ENCODE data around the gene OR11H7. TPM values are rescaled to one million over a fixed set of nuclear protein-coding genes. Genes with fewer than 3 reads are reported as not detected.
"Not testable (repeated sequence)": the region's sequence is repeated elsewhere in the genome, so short reads cannot be mapped to it uniquely, and the experiment has no call there.

The OR11H7 gene
- total RNA-seq, 1 experiment from 2014 or later, result not detected

DNA sequence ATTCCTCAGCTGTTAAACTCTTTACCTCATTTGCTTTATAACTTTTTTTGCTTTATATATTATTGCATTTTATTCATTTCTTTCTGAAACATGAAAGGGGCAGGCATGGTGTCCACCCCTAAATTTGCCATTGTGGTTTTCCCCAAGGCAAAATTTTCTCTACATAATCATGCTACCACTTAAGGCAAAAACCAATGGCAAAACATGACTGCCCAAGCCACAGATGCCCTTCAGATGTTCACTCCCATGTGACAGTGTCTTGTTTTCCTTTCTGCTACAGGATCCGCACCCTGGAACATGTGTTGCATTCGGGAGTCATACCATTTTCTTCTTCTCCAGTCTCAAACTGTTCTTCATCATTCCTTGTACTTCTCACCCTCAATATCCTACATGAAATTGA lies 48.6 kb downstream of the OR11H7 start:
- no peak for DNase-seq (ENCODE audit: low read depth)

DNA sequence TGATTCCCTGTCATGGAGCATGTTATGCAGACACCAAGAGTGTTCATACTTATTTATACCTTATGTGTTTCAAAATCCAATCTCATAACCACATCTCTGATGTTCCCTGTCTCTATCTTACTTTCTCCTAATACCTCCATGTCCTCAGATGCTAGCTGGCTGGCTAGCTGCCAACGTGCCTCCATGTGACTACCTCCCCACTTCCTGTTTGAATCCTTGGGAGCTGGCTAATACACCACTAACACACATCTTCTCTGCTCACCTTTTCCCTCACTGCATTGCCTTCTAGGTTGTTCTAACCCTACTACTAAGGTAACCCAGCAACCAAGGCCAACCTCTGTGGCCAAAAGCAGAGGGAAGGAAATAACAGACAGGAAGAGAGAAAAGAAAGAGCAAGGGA lies 49.6 kb downstream of the OR11H7 start:
- DNase-seq (ENCODE audit: low read depth), result peak; percentile 73

DNA sequence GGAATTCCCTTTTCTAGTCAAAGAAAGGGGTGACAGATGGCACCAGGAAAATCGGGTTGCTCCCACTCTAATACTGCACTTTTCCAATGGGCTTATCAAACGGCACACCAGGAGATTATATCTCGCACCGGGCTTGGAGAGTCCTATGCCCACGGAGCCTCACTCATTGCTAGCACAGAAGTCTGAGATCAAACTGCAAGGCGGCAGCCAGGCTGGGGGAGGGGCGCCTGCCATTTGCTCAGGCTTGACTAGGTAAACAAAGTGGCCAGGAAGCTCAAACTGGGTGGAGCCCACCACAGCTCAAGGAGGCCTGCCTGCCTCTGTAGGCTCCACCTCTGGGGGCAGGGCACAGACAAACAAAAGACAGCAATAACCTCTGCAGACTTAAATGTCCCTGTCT lies 51.5 kb downstream of the OR11H7 start:
- DNase-seq (ENCODE audit: low read depth), result not testable (repeated sequence)

Other genes with a start within 250 kb of the OR11H7 start
- not detected in 2 replicates for gene OR4Q2, start 226.8 kb upstream of the OR11H7 start, total RNA-seq (2014; rRNA removed; shearing (Covaris generic))
- not detected in 2 replicates for gene OR4K14, start 209.7 kb upstream of the OR11H7 start, total RNA-seq (2014; rRNA removed; shearing (Covaris generic))
- gene OR4K13, start 192.9 kb upstream of the OR11H7 start, total RNA-seq (2014; rRNA removed; shearing (Covaris generic)), result not detected in 2 replicates
- gene OR4L1, start 168.9 kb upstream of the OR11H7 start, total RNA-seq (2014; rRNA removed; shearing (Covaris generic)), result not detected in 2 replicates
- gene OR4K17, start 118.2 kb upstream of the OR11H7 start, total RNA-seq (2014; rRNA removed; shearing (Covaris generic)), result not detected in 2 replicates
- gene OR4N5, start 90.2 kb upstream of the OR11H7 start, total RNA-seq (2014; rRNA removed; shearing (Covaris generic)), result not detected in 2 replicates
- gene OR11G2, start 38.1 kb upstream of the OR11H7 start, total RNA-seq (2014; rRNA removed; shearing (Covaris generic)), result not detected in 2 replicates
- not detected in 2 replicates for gene OR11H6, start 5.3 kb upstream of the OR11H7 start, total RNA-seq (2014; rRNA removed; shearing (Covaris generic))
- not detected in 2 replicates for gene OR11H4, start 10.3 kb downstream of the OR11H7 start, total RNA-seq (2014; rRNA removed; shearing (Covaris generic))
- 13.5 and 15.6 TPM in 2 replicates for gene TTC5, start 77.0 kb downstream of the OR11H7 start, total RNA-seq (2014; rRNA removed; shearing (Covaris generic))
- gene CCNB1IP1, start 104.3 kb downstream of the OR11H7 start, total RNA-seq (2014; rRNA removed; shearing (Covaris generic)), result 47.6 and 60.6 TPM in 2 replicates
- gene PARP2, start 114.7 kb downstream of the OR11H7 start, total RNA-seq (2014; rRNA removed; shearing (Covaris generic)), result 30.5 and 30.8 TPM in 2 replicates
- gene TEP1, start 184.5 kb downstream of the OR11H7 start, total RNA-seq (2014; rRNA removed; shearing (Covaris generic)), result 9.4 TPM in 2 replicates
- gene KLHL33, start 207.2 kb downstream of the OR11H7 start, total RNA-seq (2014; rRNA removed; shearing (Covaris generic)), result not detected in 2 replicates
- gene OSGEP, start 225.8 kb downstream of the OR11H7 start, total RNA-seq (2014; rRNA removed; shearing (Covaris generic)), result 50.1 and 52.1 TPM in 2 replicates
- gene APEX1, start 226.2 kb downstream of the OR11H7 start, total RNA-seq (2014; rRNA removed; shearing (Covaris generic)), result 139 and 207 TPM in 2 replicates
- gene PIP4P1, start 232.5 kb downstream of the OR11H7 start, total RNA-seq (2014; rRNA removed; shearing (Covaris generic)), result 20.5 and 21.0 TPM in 2 replicates
- 167 and 204 TPM in 2 replicates for gene PNP, start 240.4 kb downstream of the OR11H7 start, total RNA-seq (2014; rRNA removed; shearing (Covaris generic))

Data from HT1080 (cell line).